ENCODE measurements around the gene CCL11. TPM values are rescaled to one million over a fixed set of nuclear protein-coding genes. Genes with fewer than 3 reads are reported as not detected.
A peak's percentile ranks its signal among the peaks of the same experiment; 100 is the strongest.

Gene CCL11
- total and polyA plus RNA-seq, 4 donors: not detected

GRCh38 chr17:34307110-34307509, 21.6 kb downstream of the CCL11 start:
- 37% methylated on average over 3 of the region's 3 CpGs for WGBS
- TF ChIP-seq FOXA2 (IDR thresholded peaks at IDR 0.05) (no peak), NR2F2 (IDR thresholded peaks at IDR 0.05) (peak; percentile 32), SP1 (IDR thresholded peaks at IDR 0.05) (no peak), HNF4A (conservative IDR thresholded peaks at IDR 0.05) (no peak)
- no peak overlapping the region for H3K27ac ChIP-seq (ENCODE audit: low read depth in 1 of 2, low read length in 2 of 2)
- no peak overlapping the region for H3K4me3 ChIP-seq (ENCODE audit: low read depth in 1 of 3, low read length in 3 of 3)
- no peaks in the 10 kb centered on the region for H3K4me1 ChIP-seq (ENCODE audit: control insufficient read depth in 4 of 4, insufficient read depth in 4 of 4, low read length in 3 of 4)
- no peaks in the 10 kb centered on the region for H3K36me3 ChIP-seq (ENCODE audit: control insufficient read depth in 4 of 4, insufficient read depth in 3 of 4, low read depth in 1 of 4, low read length in 3 of 4)
- H3K27me3 ChIP-seq (ENCODE audit: control insufficient read depth in 4 of 4, insufficient read depth in 4 of 4, low read length in 3 of 4): peaks cover 0 to 5% (median 0%) of the 10 kb centered on the region in 4 donors
- DNase-seq (ENCODE audit: low spot score): no peak
- H3K9me3 ChIP-seq (ENCODE audit: control insufficient read depth in 4 of 4, low read length in 3 of 4): no peaks in the 10 kb centered on the region
- no peak overlapping the region for H3K9ac ChIP-seq (ENCODE audit: low read depth in 1 of 2, low read length in 2 of 2)

- H3K27ac ChIP-seq (ENCODE audit: low read depth in 1 of 2, low read length in 2 of 2): no peak overlapping the region
- no peaks in the 10 kb centered on the region for H3K9me3 ChIP-seq (ENCODE audit: control insufficient read depth in 4 of 4, low read length in 3 of 4)
- no peak for DNase-seq (ENCODE audit: low spot score)
- no peaks in the 10 kb centered on the region for H3K4me1 ChIP-seq (ENCODE audit: control insufficient read depth in 4 of 4, insufficient read depth in 4 of 4, low read length in 3 of 4)
- H3K9ac ChIP-seq (ENCODE audit: low read depth in 1 of 2, low read length in 2 of 2): no peak overlapping the region
- no peaks in the 10 kb centered on the region for H3K36me3 ChIP-seq (ENCODE audit: control insufficient read depth in 4 of 4, insufficient read depth in 3 of 4, low read depth in 1 of 4, low read length in 3 of 4)
- no peak overlapping the region for H3K4me3 ChIP-seq (ENCODE audit: low read depth in 1 of 3, low read length in 3 of 3)
- TF ChIP-seq FOXA1 (IDR thresholded peaks at IDR 0.05): no peak
- no peak for TF ChIP-seq ZBTB33 (IDR thresholded peaks at IDR 0.05)
- no peak for TF ChIP-seq CTCF (IDR thresholded peaks at IDR 0.05; ENCODE audit: low read depth, low read length, missing input control)
- TF ChIP-seq MAX (IDR thresholded peaks at IDR 0.05): no peak
- TF ChIP-seq RAD21 (IDR thresholded peaks at IDR 0.05): no peak
- TF ChIP-seq REST (IDR thresholded peaks at IDR 0.05): no peak
- TF ChIP-seq HNF4A (conservative IDR thresholded peaks at IDR 0.05): no peak
- TF ChIP-seq FOXA2 (IDR thresholded peaks at IDR 0.05): no peak
- no peak for TF ChIP-seq HNF4G (IDR thresholded peaks at IDR 0.05)
- no peak for TF ChIP-seq ATF3 (IDR thresholded peaks at IDR 0.05)
- no peak for TF ChIP-seq RXRA (IDR thresholded peaks at IDR 0.05)
- TF ChIP-seq GABPA (IDR thresholded peaks at IDR 0.05 in 1 of 2, conservative IDR thresholded peaks at IDR 0.05 in 1 of 2): no peak
- H3K27me3 ChIP-seq (ENCODE audit: control insufficient read depth in 4 of 4, insufficient read depth in 4 of 4, low read length in 3 of 4): peaks cover 0 to 7% (median 0%) of the 10 kb centered on the region in 4 donors
These were observed 22.8 kb downstream of the CCL11 start for GRCh38 chr17:34308371-34308770.

Measured in liver (tissue), 9 donors.